Astrocyte (in vitro differentiated cells and primary cell): Measurements from ENCODE around the gene NDUFS3. TPM values are rescaled to one million over a fixed set of nuclear protein-coding genes. Genes with fewer than 3 reads are reported as not detected.
"Not testable (repeated sequence)": the region's sequence is repeated elsewhere in the genome, so short reads cannot be mapped to it uniquely, and the experiment has no call there.

Source experiments
- DNase-seq: peaks from one replicate; pipeline ENCODE4 v3.0.0-alpha.2; 2010; ENCODE audit warnings: low read depth
- FAIRE-seq: peaks from 2 replicates; lab custom pipeline; 2011; peaks lifted over from hg19 to GRCh38; lab: Jason Lieb, UNC
- H2AFZ ChIP-seq: 2 replicates; pipeline ENCODE4 v1.6.0; 2012; ENCODE audit warnings: low read depth, low read length, inconsistent platforms
- H3K27ac ChIP-seq: 2 replicates; pipeline ENCODE4 v1.5.1; 2011; ENCODE audit warnings: low read depth, low read length, inconsistent platforms
- H3K27me3 ChIP-seq: 2 replicates; pipeline ENCODE4 v1.6.0; 2011; ENCODE audit warnings: low read length, inconsistent platforms; ENCODE audit not compliant: insufficient read depth
- H3K36me3 ChIP-seq: 2 replicates; pipeline ENCODE4 v1.5.1; 2011; ENCODE audit warnings: low read length, inconsistent platforms; ENCODE audit not compliant: insufficient read depth
- H3K4me1 ChIP-seq: 2 replicates; pipeline ENCODE4 v1.5.1; 2011; ENCODE audit warnings: low read length, inconsistent platforms; ENCODE audit not compliant: insufficient read depth
- H3K4me2 ChIP-seq: 2 replicates; pipeline ENCODE4 v1.6.0; 2012; ENCODE audit warnings: low read length, inconsistent platforms
- H3K4me3 ChIP-seq: 2 replicates; pipeline ENCODE4 v1.5.1; 2011; ENCODE audit warnings: low read depth, mild to moderate bottlenecking, low read length, inconsistent platforms; ENCODE audit not compliant: insufficient read depth
- H3K79me2 ChIP-seq: 2 replicates; pipeline ENCODE4 v1.6.0; 2012; ENCODE audit warnings: mild to moderate bottlenecking, low read length, inconsistent platforms; ENCODE audit not compliant: insufficient read depth
- H3K9ac ChIP-seq: 2 replicates; pipeline ENCODE4 v1.6.0; 2012; ENCODE audit warnings: mild to moderate bottlenecking, low read length, inconsistent platforms
- H3K9me3 ChIP-seq: 2 replicates; pipeline ENCODE4 v1.5.1; 2012; ENCODE audit warnings: low read depth, mild to moderate bottlenecking, low read length, inconsistent platforms; ENCODE audit not compliant: insufficient read depth
- H4K20me1 ChIP-seq: 2 replicates; pipeline ENCODE4 v1.6.0; 2012; ENCODE audit warnings: low read length, inconsistent platforms; ENCODE audit not compliant: insufficient read depth
- H3K27ac Mint-ChIP-seq: one replicate; pipeline ENCODE4 v1.8.0; 2021; ENCODE audit warnings: mild to moderate bottlenecking, mixed read lengths; ENCODE audit not compliant: unreplicated experiment
- H3K27me3 Mint-ChIP-seq: one replicate; pipeline ENCODE4 v1.8.0; 2021; ENCODE audit warnings: low read depth, mixed read lengths; ENCODE audit not compliant: unreplicated experiment
- H3K36me3 Mint-ChIP-seq: one replicate; pipeline ENCODE4 v1.8.0; 2021; ENCODE audit warnings: low read depth, mixed read lengths; ENCODE audit not compliant: unreplicated experiment
- H3K4me1 Mint-ChIP-seq: one replicate; pipeline ENCODE4 v1.8.0; 2021; ENCODE audit warnings: low read depth, mixed read lengths; ENCODE audit not compliant: unreplicated experiment
- H3K4me3 Mint-ChIP-seq: one replicate; pipeline ENCODE4 v1.8.0; 2021; ENCODE audit warnings: mild to moderate bottlenecking, moderate library complexity, mixed read lengths; ENCODE audit not compliant: unreplicated experiment
- H3K9me3 Mint-ChIP-seq: one replicate; pipeline ENCODE4 v1.8.0; 2021; ENCODE audit warnings: mild to moderate bottlenecking, mixed read lengths; ENCODE audit not compliant: unreplicated experiment
- EZH2 ChIP-seq: IDR thresholded peaks from 2 replicates; pipeline ENCODE4 v1.6.1; 2012; ENCODE audit warnings: mild to moderate bottlenecking, low read length, inconsistent platforms; ENCODE audit not compliant: insufficient read depth
- total RNA-seq: library from RNA; stranded (reverse); gene quantifications from 2 replicates; pipeline ENCODE4 v1.2.1, GENCODE V29; 2021
- TF ChIP-seq, protein P1 (sequence below): IDR thresholded peaks from 2 replicates; pipeline ENCODE4 v1.5.1; 2011; ENCODE audit warnings: low read depth, mild to moderate bottlenecking, inconsistent platforms, low read length, moderate library complexity; ENCODE audit not compliant: insufficient read depth

NDUFS3 gene
- total RNA-seq, 1 donor from 2014 or later = 80.7 TPM

DNA sequence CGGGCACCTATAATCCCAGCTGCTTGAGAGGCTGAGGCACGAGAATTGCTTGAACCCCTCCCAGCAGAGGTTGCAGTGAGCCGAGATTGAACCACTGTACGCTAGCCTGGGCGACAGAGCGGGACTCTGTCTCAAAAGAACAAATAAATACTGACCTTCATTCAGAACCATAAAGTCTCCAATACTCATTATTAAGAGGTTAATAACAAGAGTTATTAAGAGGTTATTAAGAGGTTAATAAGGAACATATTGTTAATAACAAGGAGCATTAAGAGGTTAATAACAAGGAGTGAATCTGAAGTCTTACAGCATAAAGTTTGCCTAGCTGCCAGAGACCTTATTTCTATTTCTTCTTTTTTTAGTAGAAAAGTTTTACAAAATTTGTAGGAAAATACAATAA lies 33.6 kb upstream of the NDUFS3 start:
- no peaks in the 10 kb centered on the region for H3K36me3 Mint-ChIP-seq
- H3K79me2 ChIP-seq = peaks cover 99% of the 10 kb centered on the region
- H3K4me1 ChIP-seq = peaks cover 9% of the 10 kb centered on the region
- H3K27ac Mint-ChIP-seq = no peak overlapping the region
- H3K9ac ChIP-seq = no peak overlapping the region
- no peaks in the 10 kb centered on the region for H3K27me3 Mint-ChIP-seq
- no peaks in the 10 kb centered on the region for H3K9me3 ChIP-seq
- H3K4me1 Mint-ChIP-seq = peaks cover 15% of the 10 kb centered on the region
- DNase-seq = no peak
- no peaks in the 10 kb centered on the region for H3K9me3 Mint-ChIP-seq
- H3K27me3 ChIP-seq = no peaks in the 10 kb centered on the region
- H3K4me3 ChIP-seq = no peak overlapping the region
- FAIRE-seq = no peak
- TF ChIP-seq EZH2 = no peak
- TF ChIP-seq, protein P1, sequence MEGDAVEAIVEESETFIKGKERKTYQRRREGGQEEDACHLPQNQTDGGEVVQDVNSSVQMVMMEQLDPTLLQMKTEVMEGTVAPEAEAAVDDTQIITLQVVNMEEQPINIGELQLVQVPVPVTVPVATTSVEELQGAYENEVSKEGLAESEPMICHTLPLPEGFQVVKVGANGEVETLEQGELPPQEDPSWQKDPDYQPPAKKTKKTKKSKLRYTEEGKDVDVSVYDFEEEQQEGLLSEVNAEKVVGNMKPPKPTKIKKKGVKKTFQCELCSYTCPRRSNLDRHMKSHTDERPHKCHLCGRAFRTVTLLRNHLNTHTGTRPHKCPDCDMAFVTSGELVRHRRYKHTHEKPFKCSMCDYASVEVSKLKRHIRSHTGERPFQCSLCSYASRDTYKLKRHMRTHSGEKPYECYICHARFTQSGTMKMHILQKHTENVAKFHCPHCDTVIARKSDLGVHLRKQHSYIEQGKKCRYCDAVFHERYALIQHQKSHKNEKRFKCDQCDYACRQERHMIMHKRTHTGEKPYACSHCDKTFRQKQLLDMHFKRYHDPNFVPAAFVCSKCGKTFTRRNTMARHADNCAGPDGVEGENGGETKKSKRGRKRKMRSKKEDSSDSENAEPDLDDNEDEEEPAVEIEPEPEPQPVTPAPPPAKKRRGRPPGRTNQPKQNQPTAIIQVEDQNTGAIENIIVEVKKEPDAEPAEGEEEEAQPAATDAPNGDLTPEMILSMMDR = no peak
- H3K4me2 ChIP-seq = no peak overlapping the region
- peaks cover 87% of the 10 kb centered on the region for H4K20me1 ChIP-seq
- H3K36me3 ChIP-seq = peaks cover 3% of the 10 kb centered on the region
- H2AFZ ChIP-seq = no peak overlapping the region
- no peak overlapping the region for H3K4me3 Mint-ChIP-seq
- H3K27ac ChIP-seq = no peak overlapping the region

DNA sequence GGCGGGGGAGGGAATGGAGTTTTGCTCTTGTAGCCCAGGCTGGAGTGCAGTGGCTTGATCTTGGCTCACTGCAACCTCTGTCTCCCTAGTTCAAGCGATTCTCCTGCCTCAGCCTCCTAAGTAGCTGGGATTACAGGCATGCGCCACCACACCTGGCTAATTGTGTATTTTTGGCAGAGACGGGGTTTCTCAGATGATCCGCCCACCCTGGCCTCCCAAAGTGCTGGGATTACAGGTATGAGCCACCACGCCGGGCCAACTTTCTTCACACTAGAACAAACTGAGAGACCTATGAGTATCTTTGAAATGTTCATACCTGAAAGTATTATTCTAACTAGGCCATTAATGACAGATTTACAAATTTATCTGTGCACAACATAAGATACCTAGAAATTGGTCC lies 32.6 kb upstream of the NDUFS3 start:
- not testable (repeated sequence) for H3K9ac ChIP-seq, H3K9me3 ChIP-seq, H3K27me3 Mint-ChIP-seq, H3K27ac Mint-ChIP-seq, H3K4me3 Mint-ChIP-seq, FAIRE-seq, H2AFZ ChIP-seq, H3K4me2 ChIP-seq, H3K27ac ChIP-seq, H3K4me1 ChIP-seq, H3K9me3 Mint-ChIP-seq, H3K36me3 ChIP-seq, H3K4me3 ChIP-seq, DNase-seq, H3K27me3 ChIP-seq, H3K36me3 Mint-ChIP-seq
- Histone ChIP-seq H4K20me1 (peaks cover 87% of the 10 kb centered on the region), H3K79me2 (peaks cover 100% of the 10 kb centered on the region)
- H3K4me1 Mint-ChIP-seq = peaks cover 13% of the 10 kb centered on the region

DNA sequence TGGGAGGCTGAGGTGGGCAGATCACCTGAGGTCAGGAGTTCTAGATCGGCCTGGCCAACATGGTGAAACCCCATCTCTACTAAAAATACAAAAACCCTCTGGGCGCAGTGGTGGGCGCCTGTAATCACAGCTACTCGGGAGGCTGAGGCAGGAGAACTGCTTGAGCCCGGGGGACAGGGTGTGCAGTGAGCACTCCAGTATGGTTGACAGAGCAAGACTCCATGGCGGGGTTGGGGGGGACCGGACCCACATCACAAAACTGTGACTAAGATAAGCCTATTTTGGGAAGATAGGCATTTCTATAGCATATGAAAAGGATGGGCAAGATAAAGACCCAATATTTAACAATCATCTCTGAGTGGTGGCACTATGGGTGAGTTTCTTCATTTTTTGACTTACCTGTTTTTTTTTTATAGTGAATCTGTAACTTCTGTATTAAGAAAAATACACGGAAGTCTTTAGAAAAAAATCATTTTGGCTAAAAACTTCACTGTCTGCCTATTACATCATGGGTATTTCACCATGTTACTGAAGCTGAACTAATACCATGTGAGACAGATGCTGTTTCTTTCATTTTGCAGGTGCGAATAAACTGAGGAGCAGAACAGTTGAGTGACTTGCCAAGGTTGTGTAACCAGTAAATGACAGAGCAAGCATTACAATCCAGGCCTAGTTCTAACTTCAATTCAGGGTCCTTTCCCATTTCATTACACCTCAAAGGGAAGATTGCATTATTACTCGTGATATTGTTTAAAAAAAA lies 28.4 kb upstream of the NDUFS3 start:
- Mint-ChIP-seq H3K27ac (peak overlapping the region; percentile 55), H3K4me1 (peaks cover 13% of the 10 kb centered on the region), H3K9me3 (no peaks in the 10 kb centered on the region), H3K27me3 (no peaks in the 10 kb centered on the region), H3K36me3 (peaks cover 5% of the 10 kb centered on the region), H3K4me3 (peak overlapping the region; percentile 99)
- Histone ChIP-seq H4K20me1 (peaks cover 60% of the 10 kb centered on the region), H3K4me2 (peak overlapping the region; percentile 89), H2AFZ (no peak overlapping the region), H3K9ac (no peak overlapping the region), H3K36me3 (peaks cover 3% of the 10 kb centered on the region), H3K27ac (no peak overlapping the region), H3K9me3 (no peaks in the 10 kb centered on the region), H3K4me1 (peaks cover 6% of the 10 kb centered on the region), H3K27me3 (no peaks in the 10 kb centered on the region), H3K4me3 (no peak overlapping the region), H3K79me2 (peaks cover 77% of the 10 kb centered on the region)
- FAIRE-seq (no peak), DNase-seq (no peak)
- TF ChIP-seq, protein P1 = no peak
- TF ChIP-seq EZH2 = no peak
